GM12878 (cell line): Measurements from ENCODE around the gene ASB2. TPM values are rescaled to one million over a fixed set of nuclear protein-coding genes. Genes with fewer than 3 reads are reported as not detected.

Experiments
- ATF2 ChIP-seq: IDR thresholded peaks from 2 replicates; pipeline ENCODE4 v1.6.1; 2012; ENCODE audit warnings: low read length, inconsistent platforms
- BHLHE40 ChIP-seq, 2 experiments: fragments of 450-650 bp in 1 of 2; IDR thresholded peaks; 2 replicates each; pipeline ENCODE4 v1.6.1; 2011 to 2017; ENCODE audit warnings: low read depth in 2 of 2, borderline replicate concordance in 1 of 2, improper control_type of control experiment in 1 of 2, low read length in 1 of 2, mild to moderate bottlenecking in 1 of 2
- CREB1 ChIP-seq: IDR thresholded peaks from 2 replicates; pipeline ENCODE4 v1.6.1; 2012; ENCODE audit warnings: low read depth, mild to moderate bottlenecking, inconsistent platforms
- FOXM1 ChIP-seq: IDR thresholded peaks from 2 replicates; pipeline ENCODE4 v1.6.1; 2012; ENCODE audit warnings: low read depth, mild to moderate bottlenecking, inconsistent platforms, low read length, moderate library complexity
- HDGF ChIP-seq: fragments of 450-650 bp; IDR thresholded peaks from 2 replicates; pipeline ENCODE4 v1.6.1; 2016; ENCODE audit warnings: antibody characterized with exemption
- IRF5 ChIP-seq: fragments of 450-650 bp; IDR thresholded peaks from 2 replicates; pipeline ENCODE4 v1.6.1; 2017; ENCODE audit warnings: borderline replicate concordance
- KLF5 ChIP-seq: fragments of 450-650 bp; IDR thresholded peaks from 2 replicates; pipeline ENCODE4 v1.6.1; 2014; ENCODE audit warnings: mild to moderate bottlenecking; ENCODE audit not compliant: partially characterized antibody
- NR2C1 ChIP-seq: fragments of 450-650 bp; IDR thresholded peaks from 2 replicates; pipeline ENCODE4 v1.6.1; 2017; ENCODE audit warnings: antibody characterized with exemption, mild to moderate bottlenecking, moderate library complexity
- NRF1 ChIP-seq: conservative IDR thresholded peaks from 2 replicates; pipeline ENCODE4 v1.6.1; 2011; ENCODE audit warnings: mild to moderate bottlenecking, low read depth, low read length, improper control_type of control experiment
- POLR2AphosphoS2 ChIP-seq: IDR thresholded peaks from 2 replicates; pipeline ENCODE4 v1.6.1; 2011; ENCODE audit warnings: low read depth, mild to moderate bottlenecking, low read length, improper control_type of control experiment, moderate library complexity
- POLR2AphosphoS5 ChIP-seq: IDR thresholded peaks from 2 replicates; pipeline ENCODE4 v1.6.1; 2011; ENCODE audit warnings: mild to moderate bottlenecking, low read length, inconsistent platforms
- POU2F2 ChIP-seq: IDR thresholded peaks from 3 replicates; pipeline ENCODE4 v1.6.1; 2011; ENCODE audit warnings: low read depth, mild to moderate bottlenecking, low read length, borderline replicate concordance
- RUNX3 ChIP-seq: IDR thresholded peaks from 2 replicates; pipeline ENCODE4 v1.6.1; 2012; ENCODE audit warnings: low read length, inconsistent platforms
- SREBF2 ChIP-seq: IDR thresholded peaks from 2 replicates; pipeline ENCODE4 v1.6.1; 2012; ENCODE audit warnings: mild to moderate bottlenecking, low read length
- SRF ChIP-seq, 2 experiments: IDR thresholded peaks; 2 replicates each; pipeline ENCODE4 v1.6.1; 2011; ENCODE audit warnings: low read depth in 2 of 2, low read length in 2 of 2, mild to moderate bottlenecking in 1 of 2, moderate library complexity in 1 of 2
- STAT3 ChIP-seq: IDR thresholded peaks from 2 replicates; pipeline ENCODE4 v1.6.1; 2011; ENCODE audit warnings: low read depth, low read length, improper control_type of control experiment
- TBL1XR1 ChIP-seq: IDR thresholded peaks from 2 replicates; pipeline ENCODE4 v1.6.1; 2012; ENCODE audit warnings: low read depth, low read length, improper control_type of control experiment
- TCF3 ChIP-seq: IDR thresholded peaks from 2 replicates; pipeline ENCODE4 v1.6.1; 2012; ENCODE audit warnings: low read depth, mild to moderate bottlenecking, low read length, borderline replicate concordance; ENCODE audit not compliant: insufficient read depth
- USF2 ChIP-seq: IDR thresholded peaks from 2 replicates; pipeline ENCODE4 v1.6.1; 2011; ENCODE audit warnings: low read depth, low read length, improper control_type of control experiment, borderline replicate concordance
- WRNIP1 ChIP-seq: IDR thresholded peaks from 2 replicates; pipeline ENCODE4 v1.6.1; 2011; ENCODE audit warnings: low read depth, low read length, improper control_type of control experiment, borderline replicate concordance
- YBX1 ChIP-seq: fragments of 450-650 bp; IDR thresholded peaks from 2 replicates; pipeline ENCODE4 v1.6.1; 2016; ENCODE audit warnings: antibody characterized with exemption
- ZBTB4 ChIP-seq: fragments of 450-650 bp; formaldehyde crosslinking; IDR thresholded peaks from 2 replicates; pipeline ENCODE4 v1.4.0; 2022; ENCODE audit warnings: mild to moderate bottlenecking, moderate library complexity
- ZNF274 ChIP-seq: IDR thresholded peaks from one replicate; pipeline ENCODE4 v1.8.0; 2011; ENCODE audit not compliant: insufficient read length, insufficient read depth
- ZNF384 ChIP-seq: IDR thresholded peaks from 2 replicates; pipeline ENCODE4 v1.6.1; 2012; ENCODE audit warnings: low read depth, mild to moderate bottlenecking, low read length, improper control_type of control experiment, borderline replicate concordance
- polyA plus RNA-seq, 11 experiments: library from polyadenylated mRNA; depleted of rRNA in 4 of 11; unstranded in 6 of 11; stranded (reverse) in 5 of 11; fragments of >200 nt; fragmentation: Nextera tagmentation in 4 of 11; fragmentation: Illumina TruSeq in 1 of 11; extraction: Ambion mirVana in 4 of 11; extraction: Trizol in 1 of 11; gene quantifications; 1 replicate in 1 of 11; 2 replicates in 10 of 11; pipeline versions ENCODE4 v1.2.1 to v1.2.3, GENCODE V29; 2011 to 2016; ENCODE audit warnings: inconsistent platforms in 2 of 11, missing spikeins in 2 of 11, low read depth in 1 of 11
- total RNA-seq, 4 experiments: library from RNA; depleted of rRNA in 3 of 4; stranded (reverse); fragments of >200 nt in 3 of 4; fragmentation: Illumina TruSeq in 1 of 4; extraction: Trizol in 1 of 4; gene quantifications; 2 replicates each; pipeline versions ENCODE4 v1.2.1 to v1.2.3, GENCODE V29; 2013 to 2021

ASB2 gene
- total and polyA plus RNA-seq, 10 of the 15 experiments (the other 5 are each of a cell fraction or from before 2014, with no cell fraction given): 3.0 to 54.8 (median 33.5) TPM

- TF ChIP-seq CREB1 (no peak), YBX1 (no peak), NR2C1 (peak; percentile 83), KLF5 (peak; percentile 95), POLR2AphosphoS2 (peak; percentile 81), SREBF2 (no peak), ZBTB4 (CRISPR knock-in tag) (no peak), WRNIP1 (peak; percentile 85; the same call in 1 of the 2 replicates), FOXM1 (no peak), TBL1XR1 (peak; percentile 100), ZNF274 (no peak), HDGF (peak; percentile 52; the same call in 1 of the 2 replicates), STAT3 (0 out of 2 replicates have a peak, but pooled peaks have one; percentile 85), BHLHE40 (IDR thresholded peaks at IDR 0.05; ENCODE audit: borderline replicate concordance in 1 of 2, low read depth in 2 of 2, low read length in 1 of 2) (peak; percentile 95 to 96), IRF5 (no peak), POU2F2 (peak; percentile 98), USF2 (peak; percentile 65), RUNX3 (no peak), ZNF384 (no peak), SRF (IDR thresholded peaks at IDR 0.05; ENCODE audit: low read depth in 2 of 2, low read length in 2 of 2) (0 out of 4 replicates have a peak, but pooled peaks of 1 of the 2 experiments have one; percentile 18), ATF2 (no peak), POLR2AphosphoS5 (peak; percentile 95), TCF3 (peak; percentile 99), NRF1 (no peak)
Observed at GRCh38 chr14:93959239-93960107, 16.9 kb downstream of the ASB2 start (continued).
